ENCODE data around the gene MPPED1. TPM values are rescaled to one million over a fixed set of nuclear protein-coding genes. Genes with fewer than 3 reads are reported as not detected.

The MPPED1 gene
- polyA plus RNA-seq, 3 donors = 0.95 to 1.5 (median 1.1) TPM

DNA sequence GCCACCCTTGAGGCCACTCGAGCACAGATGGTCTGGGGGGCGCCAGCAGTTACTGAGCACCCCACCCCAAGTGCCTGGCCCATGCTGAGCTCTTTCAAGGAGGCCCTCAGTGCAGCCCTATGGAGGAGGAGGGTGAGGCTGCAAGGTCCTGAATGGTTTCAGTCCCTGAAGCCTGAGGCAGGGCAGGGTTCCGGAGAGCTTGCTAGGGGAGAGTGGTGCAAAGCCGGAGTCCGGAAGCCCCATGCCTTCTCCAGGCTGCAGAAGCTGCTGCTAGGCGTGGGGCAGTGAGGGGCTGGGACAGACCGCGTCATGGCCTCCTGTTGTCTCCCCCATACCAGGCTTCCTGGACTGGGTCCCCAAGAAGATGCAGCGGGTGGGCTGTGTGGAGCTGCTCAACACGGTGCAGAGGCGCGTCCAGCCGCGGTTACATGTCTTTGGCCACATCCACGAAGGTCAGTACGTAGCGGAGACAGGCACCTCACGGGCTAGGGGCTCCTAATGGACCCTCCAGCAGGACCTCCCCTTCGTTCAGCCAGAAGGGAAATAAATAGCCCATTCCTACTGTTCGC lies 90.6 kb downstream of the MPPED1 start:
- DNase-seq (ENCODE audit: extremely low read depth in 1 of 11, low read depth in 9 of 11, low spot score in 4 of 11) = no peak

- no peak for DNase-seq (ENCODE audit: extremely low read depth in 1 of 11, low read depth in 9 of 11, low spot score in 4 of 11)
Measured at GRCh38 chr22:43504068-43504467, 92.3 kb downstream of the MPPED1 start.

DNA sequence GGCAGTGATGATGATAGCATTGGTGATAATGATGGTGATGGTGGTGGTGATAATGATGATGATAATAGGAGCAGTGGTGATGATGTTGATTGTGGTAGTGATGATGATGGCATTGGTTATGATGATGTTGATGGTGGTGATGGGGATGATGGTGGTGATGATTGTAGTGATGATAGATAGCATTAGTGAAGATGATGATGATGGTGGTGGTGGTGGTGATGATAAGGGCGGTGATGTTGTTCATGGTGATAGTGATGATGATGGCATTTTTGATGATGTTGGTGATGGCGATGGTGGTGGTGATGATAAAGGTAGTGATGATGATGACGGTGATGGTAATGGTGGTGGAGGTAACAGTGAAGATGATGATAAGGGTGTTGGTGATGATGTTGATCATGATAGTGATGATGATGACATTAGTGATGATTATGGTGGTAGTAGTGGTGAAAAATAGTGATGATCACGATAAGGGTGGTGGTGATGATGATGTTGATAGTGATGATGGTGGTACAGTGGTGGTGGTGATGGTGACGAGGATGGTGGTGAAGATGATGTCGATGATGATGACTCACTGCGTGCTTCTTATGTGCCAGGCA lies 93.0 kb downstream of the MPPED1 start:
- no peak for DNase-seq (ENCODE audit: extremely low read depth in 1 of 11, low read depth in 9 of 11, low spot score in 4 of 11)

- DNase-seq (ENCODE audit: extremely low read depth in 1 of 11, low read depth in 9 of 11, low spot score in 4 of 11) = no peak
Measured at GRCh38 chr22:43505423-43505822, 93.6 kb downstream of the MPPED1 start.

DNA sequence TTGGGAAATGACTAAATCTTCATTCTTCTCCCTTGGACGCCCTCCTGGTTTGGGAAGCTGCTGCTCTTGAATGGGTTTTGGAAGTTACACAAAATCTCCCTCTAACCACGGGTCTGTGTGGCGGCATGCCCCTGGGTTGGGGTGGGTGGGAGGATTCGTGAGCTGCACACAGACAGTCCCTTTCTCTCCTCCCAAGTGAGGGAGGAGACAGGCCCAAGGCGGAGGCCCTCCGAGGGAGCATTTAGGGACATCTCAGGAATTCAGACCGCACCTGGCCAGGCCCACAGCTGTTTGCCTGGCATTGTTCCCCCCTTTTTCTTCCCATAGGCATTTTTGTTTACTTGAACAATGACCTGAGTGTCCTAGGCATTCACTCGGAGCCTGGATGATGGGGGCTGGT lies 94.1 kb downstream of the MPPED1 start:
- DNase-seq (ENCODE audit: extremely low read depth in 1 of 11, low read depth in 9 of 11, low spot score in 4 of 11) = no peak

DNA sequence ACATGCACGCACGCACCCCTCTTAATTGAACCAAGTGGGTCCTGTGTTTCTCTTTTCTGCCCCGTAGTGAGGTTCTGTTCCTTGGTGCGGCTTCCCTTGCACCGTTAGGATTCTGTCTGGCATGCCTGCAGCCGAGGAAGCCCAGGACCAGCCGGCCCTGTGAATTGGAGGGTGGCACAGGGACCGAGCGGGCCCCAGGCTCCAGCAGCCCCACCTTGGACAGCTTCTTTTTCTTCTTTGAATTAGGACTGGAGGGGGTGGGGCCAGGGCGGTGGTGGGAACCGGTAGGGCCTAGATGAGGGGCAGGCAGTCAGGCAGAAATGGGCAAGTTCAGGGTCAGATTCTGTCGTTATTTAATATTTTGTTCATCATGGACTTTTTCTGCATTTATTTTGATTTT lies 94.7 kb downstream of the MPPED1 start:
- DNase-seq (ENCODE audit: extremely low read depth in 1 of 11, low read depth in 9 of 11, low spot score in 4 of 11) = no peak

- DNase-seq (ENCODE audit: extremely low read depth in 1 of 11, low read depth in 9 of 11, low spot score in 4 of 11) = no peak
Measured at GRCh38 chr22:43507235-43507634, 95.4 kb downstream of the MPPED1 start.

DNA sequence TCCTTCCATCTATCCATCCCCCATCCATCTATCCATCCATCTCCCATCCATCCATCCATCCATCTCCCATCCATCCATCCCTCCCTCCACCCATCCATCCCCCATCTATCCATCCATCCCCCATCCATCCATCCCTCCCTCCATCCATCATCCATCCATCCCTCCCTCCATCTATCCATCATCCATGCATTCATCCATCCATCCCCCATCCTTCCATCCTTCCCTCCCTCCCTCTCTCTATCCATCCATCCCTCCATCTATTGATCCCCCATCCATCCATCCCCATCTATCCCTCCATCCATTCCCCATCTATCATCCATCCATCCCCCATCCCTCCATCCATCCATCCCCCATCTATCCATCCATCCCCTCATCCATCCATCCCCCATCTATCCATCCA lies 96.7 kb downstream of the MPPED1 start:
- no peak for DNase-seq (ENCODE audit: extremely low read depth in 1 of 11, low read depth in 9 of 11, low spot score in 4 of 11)

GRCh38 chr22:43509337-43509736 lies 97.5 kb downstream of the MPPED1 start:
- DNase-seq (ENCODE audit: extremely low read depth in 1 of 11, low read depth in 9 of 11, low spot score in 4 of 11) = no peak

- DNase-seq (ENCODE audit: extremely low read depth in 1 of 11, low read depth in 9 of 11, low spot score in 4 of 11) = no peak
Measured at GRCh38 chr22:43510281-43511070, 98.7 kb downstream of the MPPED1 start.

DNA sequence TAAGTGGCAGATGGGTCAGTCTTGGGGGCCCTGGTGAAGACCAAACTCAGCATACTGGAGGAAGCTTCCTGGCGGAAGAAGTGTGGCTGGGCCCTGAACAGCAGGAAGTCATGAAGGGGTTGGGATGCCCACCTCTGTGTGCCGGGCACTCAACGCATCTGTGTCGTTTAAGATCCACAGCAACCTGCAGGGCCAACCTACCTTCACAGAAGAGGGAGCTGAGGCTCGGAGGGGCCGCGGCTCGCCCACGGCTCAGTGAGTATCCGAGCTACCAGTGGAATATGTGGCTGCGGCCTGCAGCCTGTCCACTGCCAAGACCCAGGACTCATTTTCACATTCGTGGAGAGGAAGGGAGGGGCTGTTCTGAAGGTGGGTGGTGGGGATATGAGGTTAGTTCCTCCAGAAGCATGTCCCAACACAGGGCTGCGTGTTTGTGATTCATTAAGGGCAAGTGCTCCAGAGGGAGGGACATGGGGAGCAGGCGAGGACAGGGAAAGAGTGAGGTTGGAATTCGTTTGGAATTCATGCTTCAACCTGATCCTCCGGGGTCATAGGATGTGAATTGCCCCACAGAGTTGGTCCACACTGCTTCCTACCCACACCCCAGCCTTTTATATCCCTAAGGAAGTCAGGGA lies 99.6 kb downstream of the MPPED1 start:
- DNase-seq (ENCODE audit: extremely low read depth in 1 of 11, low read depth in 9 of 11, low spot score in 4 of 11) = no peak

- no peak for DNase-seq (ENCODE audit: extremely low read depth in 1 of 11, low read depth in 9 of 11, low spot score in 4 of 11)
Measured at GRCh38 chr22:43512279-43512678, 100.5 kb downstream of the MPPED1 start.

GRCh38 chr22:43514476-43515157 lies 102.8 kb downstream of the MPPED1 start:
- DNase-seq (ENCODE audit: extremely low read depth in 1 of 11, low read depth in 9 of 11, low spot score in 4 of 11) = no peak

DNA sequence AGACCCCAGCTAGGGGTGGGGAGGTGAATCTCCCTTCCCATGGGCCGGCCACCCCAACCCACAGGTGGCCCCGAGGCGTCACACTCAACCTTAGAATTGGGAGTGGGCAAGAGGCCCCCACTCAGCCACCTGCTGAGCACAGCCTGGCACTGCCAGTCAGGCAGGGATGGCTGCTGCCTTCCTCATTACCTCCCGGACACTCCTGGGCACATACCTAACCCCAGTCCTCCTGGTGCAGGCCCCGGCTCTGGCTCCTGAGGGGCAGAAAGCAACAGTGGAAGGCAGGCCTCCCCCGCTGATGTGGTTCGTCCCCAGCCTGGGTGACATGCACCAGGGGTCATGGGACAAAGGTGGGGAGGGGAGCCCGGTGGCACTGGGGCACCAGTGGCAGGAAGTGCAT lies 103.6 kb downstream of the MPPED1 start:
- DNase-seq (ENCODE audit: extremely low read depth in 1 of 11, low read depth in 9 of 11, low spot score in 4 of 11) = no peak

GRCh38 chr22:43515902-43516301 lies 104.1 kb downstream of the MPPED1 start:
- DNase-seq (ENCODE audit: extremely low read depth in 1 of 11, low read depth in 9 of 11, low spot score in 4 of 11) = no peak

GRCh38 chr22:43516386-43516785 lies 104.6 kb downstream of the MPPED1 start:
- no peak for DNase-seq (ENCODE audit: extremely low read depth in 1 of 11, low read depth in 9 of 11, low spot score in 4 of 11)

- DNase-seq (ENCODE audit: extremely low read depth in 1 of 11, low read depth in 9 of 11, low spot score in 4 of 11) = no peak
Measured at GRCh38 chr22:43516996-43517635, 105.3 kb downstream of the MPPED1 start.

- DNase-seq (ENCODE audit: extremely low read depth in 1 of 11, low read depth in 9 of 11, low spot score in 4 of 11) = no peak
Measured at GRCh38 chr22:43520632-43521039, 108.8 kb downstream of the MPPED1 start.

DNA sequence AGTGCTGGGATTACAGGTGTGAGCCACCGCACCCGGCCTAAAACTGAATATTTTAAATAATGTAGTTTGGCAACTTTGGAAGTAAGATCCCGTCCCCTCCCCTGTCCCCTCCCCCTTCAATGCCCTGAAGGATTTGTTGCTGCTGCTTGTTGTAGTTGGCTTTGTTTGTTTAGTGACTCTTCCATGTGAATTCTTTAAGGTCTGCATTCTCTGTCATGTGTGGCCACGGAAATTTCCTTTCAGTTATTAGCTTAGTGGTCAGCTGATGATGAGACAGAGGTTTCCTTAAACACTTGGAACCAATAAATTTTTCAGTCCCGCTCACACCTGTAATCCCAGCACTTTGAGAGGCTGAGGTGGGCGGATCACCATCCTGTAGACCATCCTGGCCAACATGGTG lies 109.9 kb downstream of the MPPED1 start:
- DNase-seq (ENCODE audit: extremely low read depth in 1 of 11, low read depth in 9 of 11, low spot score in 4 of 11) = no peak
